Progenitor cell of endocrine pancreas (in vitro differentiated cells): ENCODE measurements around the gene SAFB2. TPM values are rescaled to one million over a fixed set of nuclear protein-coding genes. Genes with fewer than 3 reads are reported as not detected.

Experiments
- DNase-seq: peaks from one replicate; pipeline ENCODE4 v3.0.0; 2021; ENCODE audit warnings: low spot score; ENCODE audit not compliant: unreplicated experiment
- H3K27ac Mint-ChIP-seq: 2 replicates; pipeline ENCODE4 v1.8.0; 2021; ENCODE audit warnings: mild to moderate bottlenecking, moderate library complexity, mixed read lengths
- H3K27me3 Mint-ChIP-seq: 2 replicates; pipeline ENCODE4 v1.8.0; 2021; ENCODE audit warnings: mixed read lengths
- H3K36me3 Mint-ChIP-seq: 2 replicates; pipeline ENCODE4 v1.8.0; 2022; ENCODE audit warnings: mixed read lengths; ENCODE audit not compliant: insufficient read depth
- H3K4me1 Mint-ChIP-seq: 2 replicates; pipeline ENCODE4 v1.8.0; 2021; ENCODE audit warnings: low read depth, mixed read lengths
- H3K4me3 Mint-ChIP-seq: 2 replicates; pipeline ENCODE4 v1.8.0; 2021; ENCODE audit warnings: low read depth, mild to moderate bottlenecking, moderate library complexity, mixed read lengths
- H3K9me3 Mint-ChIP-seq: 2 replicates; pipeline ENCODE4 v1.8.0; 2021; ENCODE audit warnings: low read depth, mixed read lengths
- CTCF ChIP-seq: fragments of 200-600 bp; sonication (generic); IDR thresholded peaks from one replicate; pipeline ENCODE4 v1.5.0; 2021; ENCODE audit warnings: antibody characterized with exemption, mild to moderate bottlenecking; ENCODE audit not compliant: unreplicated experiment
- total RNA-seq: library from RNA; stranded (reverse); gene quantifications from 2 replicates; pipeline ENCODE4 v1.2.1, GENCODE V29; 2021

SAFB2 gene
- total RNA-seq, 1 donor from 2014 or later: 107 TPM

- TF ChIP-seq CTCF: no peak
- no peak for DNase-seq
- H3K9me3 Mint-ChIP-seq: no peaks in the 10 kb centered on the region
- H3K4me3 Mint-ChIP-seq: no peak overlapping the region
- no peaks in the 10 kb centered on the region for H3K27me3 Mint-ChIP-seq
- no peaks in the 10 kb centered on the region for H3K36me3 Mint-ChIP-seq
- H3K27ac Mint-ChIP-seq: no peak overlapping the region
- peaks cover 11% of the 10 kb centered on the region for H3K4me1 Mint-ChIP-seq
Measured at GRCh38 chr19:5579697-5580096, 42.9 kb downstream of the SAFB2 start.

- Mint-ChIP-seq H3K4me1 (peaks cover 11% of the 10 kb centered on the region), H3K27me3 (no peaks in the 10 kb centered on the region), H3K27ac (no peak overlapping the region), H3K36me3 (no peaks in the 10 kb centered on the region), H3K4me3 (no peak overlapping the region), H3K9me3 (no peaks in the 10 kb centered on the region)
- no peak for TF ChIP-seq CTCF
- DNase-seq: no peak
Measured at GRCh38 chr19:5579286-5579685, 43.3 kb downstream of the SAFB2 start.

- no peaks in the 10 kb centered on the region for H3K27me3 Mint-ChIP-seq
- peaks cover 11% of the 10 kb centered on the region for H3K4me1 Mint-ChIP-seq
- H3K27ac Mint-ChIP-seq: peak overlapping the region; percentile 81
- H3K9me3 Mint-ChIP-seq: no peaks in the 10 kb centered on the region
- H3K4me3 Mint-ChIP-seq: peak overlapping the region; percentile 44
- no peaks in the 10 kb centered on the region for H3K36me3 Mint-ChIP-seq
- peak; percentile 79 for DNase-seq
- peak; percentile 99 for TF ChIP-seq CTCF
Measured at GRCh38 chr19:5578097-5578846, 44.3 kb downstream of the SAFB2 start.

GRCh38 chr19:5575590-5575989 lies 47.0 kb downstream of the SAFB2 start:
- no peaks in the 10 kb centered on the region for H3K9me3 Mint-ChIP-seq
- no peak for DNase-seq
- no peak for TF ChIP-seq CTCF
- H3K27ac Mint-ChIP-seq: no peak overlapping the region
- H3K27me3 Mint-ChIP-seq: no peaks in the 10 kb centered on the region
- H3K4me1 Mint-ChIP-seq: peaks cover 13% of the 10 kb centered on the region
- no peak overlapping the region for H3K4me3 Mint-ChIP-seq
- H3K36me3 Mint-ChIP-seq: no peaks in the 10 kb centered on the region

GRCh38 chr19:5572556-5573286 lies 49.9 kb downstream of the SAFB2 start:
- H3K9me3 Mint-ChIP-seq: no peaks in the 10 kb centered on the region
- H3K27ac Mint-ChIP-seq: no peak overlapping the region
- no peak overlapping the region for H3K4me3 Mint-ChIP-seq
- no peak for DNase-seq
- peaks cover 11% of the 10 kb centered on the region for H3K27me3 Mint-ChIP-seq
- TF ChIP-seq CTCF: no peak
- no peaks in the 10 kb centered on the region for H3K36me3 Mint-ChIP-seq
- H3K4me1 Mint-ChIP-seq: peaks cover 11% of the 10 kb centered on the region
